NCI-H345 treated with DMSO at 0.1 percent for 48 hours (cell line): ENCODE data around the gene PHRF1.

Experiments used
- DNase-seq: peaks from one replicate; lab custom pipeline; 2025; ENCODE audit not compliant: unreplicated experiment; lab: John Stamatoyannopoulos, UW

PHRF1 gene

DNA sequence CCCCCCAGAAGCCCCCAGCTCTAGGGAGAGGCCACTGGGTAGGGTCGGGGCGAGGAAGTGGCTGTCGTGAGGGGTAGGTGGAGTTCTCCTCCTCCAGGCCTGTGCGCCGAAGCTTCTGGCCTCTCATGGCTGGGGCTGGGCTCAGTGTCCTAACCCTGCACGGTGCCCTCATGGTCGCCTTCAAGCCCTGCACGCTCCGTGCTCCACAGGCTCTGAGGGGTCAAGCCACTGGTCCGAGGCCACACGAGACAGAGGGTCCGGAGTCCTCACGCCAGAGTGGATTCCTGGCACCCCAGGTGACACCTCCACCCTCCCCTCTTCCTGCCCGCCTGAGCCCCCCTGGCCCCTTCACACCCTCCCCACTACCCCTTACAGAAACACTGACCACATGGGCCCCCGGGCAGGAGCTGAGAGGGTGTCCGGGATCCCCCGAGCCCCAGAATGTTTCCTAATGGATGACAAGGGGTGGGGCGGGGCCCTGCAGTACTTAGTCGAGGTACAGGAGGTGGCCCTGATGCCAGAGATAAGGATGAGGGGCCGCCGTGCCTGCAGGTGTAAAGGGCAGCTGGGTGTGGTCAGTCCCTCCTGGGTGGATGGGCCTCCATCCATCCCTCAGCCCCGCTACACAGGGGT lies 49.5 kb downstream of the PHRF1 start:
- no peak for DNase-seq

DNA sequence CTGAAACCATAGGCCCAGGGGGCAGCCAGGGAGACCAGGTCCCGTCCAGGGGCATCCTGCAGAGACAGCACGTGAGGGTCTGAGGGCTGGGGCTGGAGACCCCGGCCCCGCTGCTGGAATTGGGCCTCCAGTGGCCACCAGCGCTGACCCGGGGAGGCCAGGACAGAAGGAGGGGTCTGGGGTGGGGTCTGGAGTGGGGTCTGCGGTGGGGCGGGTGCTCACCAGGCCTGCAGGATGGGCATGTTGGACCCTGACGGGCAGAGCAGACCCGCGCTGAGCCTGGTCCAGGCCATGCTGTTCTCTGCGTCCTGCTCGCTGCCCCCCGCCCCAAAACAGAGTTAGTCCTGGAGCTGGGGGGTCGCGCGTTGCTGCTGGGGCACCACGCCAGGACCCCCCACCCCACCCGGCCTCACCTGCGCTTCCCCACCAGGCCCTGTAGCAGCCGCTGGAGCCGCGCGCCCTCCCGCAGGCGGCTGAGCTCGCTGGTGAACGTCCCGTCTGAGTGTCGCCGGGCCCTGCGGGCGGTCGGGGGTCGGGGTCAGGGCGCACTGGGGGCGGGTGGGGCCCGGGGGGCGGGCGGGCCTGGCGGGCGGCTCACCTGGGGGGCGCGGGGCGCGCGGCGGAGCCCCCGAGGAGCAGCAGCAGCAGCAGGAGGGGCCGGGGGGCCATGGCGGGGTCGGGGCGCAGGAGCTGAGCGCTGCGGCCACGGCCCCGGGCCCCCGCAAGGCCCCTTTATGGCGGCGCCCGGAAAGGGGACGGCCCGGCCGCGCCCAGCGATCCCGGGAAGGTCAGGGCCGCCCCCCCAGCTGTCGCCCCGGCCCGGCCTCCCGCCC lies 50.4 kb downstream of the PHRF1 start, which contains the start of gene SCT:
Gene SCT, minus strand, starts transcription at position 707 of the 833 bp plus-strand sequence. Its CDS starts 38 bp downstream, at position 669.
- no peak for DNase-seq

DNA sequence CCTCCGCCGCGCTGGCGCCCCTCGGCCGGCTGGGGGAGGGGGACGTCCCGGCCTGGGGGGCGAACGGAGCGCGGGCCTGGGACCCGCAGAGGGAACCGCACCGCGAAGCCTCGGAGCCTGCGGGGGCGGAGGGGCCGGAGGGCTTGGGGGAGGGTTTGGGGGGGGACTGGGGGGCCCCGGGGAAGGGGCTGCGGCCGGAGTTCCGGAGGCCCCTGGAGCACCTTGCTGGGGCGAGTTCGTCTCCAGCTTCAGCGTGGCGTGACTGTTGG lies 51.0 kb downstream of the PHRF1 start:
- no peak for DNase-seq

DNA sequence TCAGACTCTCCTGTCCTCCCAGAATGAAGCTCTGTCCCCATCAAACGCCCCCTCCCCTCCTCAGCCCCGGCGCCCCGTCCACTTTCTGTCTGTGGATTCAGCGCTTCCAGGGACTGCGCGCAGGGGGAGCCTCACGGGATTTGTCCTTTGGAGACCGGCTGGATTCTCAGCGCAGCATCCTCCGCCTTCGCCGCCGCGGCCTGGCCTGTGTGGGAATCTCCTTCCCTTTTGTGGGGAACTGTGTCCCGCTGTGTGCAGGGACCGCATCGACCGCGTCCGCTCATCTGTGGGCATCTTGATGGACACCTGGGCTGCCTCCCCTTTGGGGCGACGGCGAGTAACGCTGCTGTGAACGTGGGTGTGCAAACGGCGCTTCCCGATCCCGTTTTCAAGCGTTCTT lies 51.8 kb downstream of the PHRF1 start:
- DNase-seq, result no peak

DNA sequence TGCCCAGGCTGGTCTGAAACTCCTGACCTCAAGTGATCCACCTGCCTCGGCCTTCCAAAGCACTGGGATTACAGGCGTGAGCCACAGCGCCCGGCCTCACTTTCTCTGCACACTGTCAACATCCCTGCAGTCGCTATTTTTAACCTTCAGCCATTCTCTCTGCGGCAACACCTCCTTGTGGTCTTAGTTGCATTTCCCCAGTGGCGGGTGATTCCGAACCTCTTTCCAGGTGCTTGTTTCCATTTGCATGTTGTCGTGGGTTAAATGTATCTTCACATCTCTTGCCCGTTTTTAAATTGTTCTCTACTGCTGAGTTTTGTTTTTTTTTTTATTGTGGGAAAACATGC lies 52.9 kb downstream of the PHRF1 start:
- DNase-seq, result no peak

DNA sequence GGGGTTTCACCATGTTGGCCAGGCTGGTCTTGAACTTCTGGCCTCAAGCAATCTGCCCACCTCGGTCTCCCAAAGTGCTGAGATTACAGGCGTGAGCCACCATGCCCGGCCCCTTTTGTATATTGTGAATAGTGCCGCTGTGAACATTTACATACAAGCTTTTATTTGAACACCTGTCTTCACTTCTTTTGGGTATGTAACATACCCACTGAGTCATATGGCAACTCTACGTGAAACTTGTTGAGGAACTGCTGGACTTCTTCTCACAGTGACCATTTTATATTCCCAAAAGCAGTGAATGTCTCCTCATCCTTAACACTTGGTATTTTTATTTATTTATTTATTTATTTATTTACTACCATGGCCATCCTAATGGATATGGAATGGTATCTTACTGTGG lies 54.6 kb downstream of the PHRF1 start:
- no peak for DNase-seq

DNA sequence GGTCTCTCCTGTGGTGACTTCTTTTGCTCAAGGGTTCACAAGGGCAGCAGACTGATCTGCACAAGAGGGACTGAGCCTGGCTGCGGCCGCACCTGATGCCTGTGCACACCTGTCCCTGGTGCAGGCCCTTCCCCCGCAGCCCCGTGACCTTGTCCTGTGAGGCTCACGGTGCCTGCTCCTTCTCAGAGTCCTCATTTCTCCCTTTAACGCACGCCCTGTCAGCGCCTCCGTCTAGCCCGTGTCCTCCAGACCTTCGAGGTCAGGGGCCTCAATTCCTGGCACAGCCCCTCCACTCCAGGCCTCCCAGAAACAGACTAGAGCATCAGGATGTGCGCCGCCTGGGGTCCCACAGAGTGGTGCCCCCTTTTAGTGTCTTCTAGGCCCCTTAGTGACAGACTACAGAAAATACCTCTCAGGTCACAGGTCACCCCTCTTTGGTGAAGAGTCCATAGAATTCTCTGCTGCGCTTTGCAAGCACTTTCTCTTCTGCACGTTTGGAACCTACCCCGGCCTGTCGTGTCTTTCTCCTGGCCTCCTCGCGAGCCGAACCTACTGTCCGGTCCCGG lies 59.8 kb downstream of the PHRF1 start:
- DNase-seq, result no peak

DNA sequence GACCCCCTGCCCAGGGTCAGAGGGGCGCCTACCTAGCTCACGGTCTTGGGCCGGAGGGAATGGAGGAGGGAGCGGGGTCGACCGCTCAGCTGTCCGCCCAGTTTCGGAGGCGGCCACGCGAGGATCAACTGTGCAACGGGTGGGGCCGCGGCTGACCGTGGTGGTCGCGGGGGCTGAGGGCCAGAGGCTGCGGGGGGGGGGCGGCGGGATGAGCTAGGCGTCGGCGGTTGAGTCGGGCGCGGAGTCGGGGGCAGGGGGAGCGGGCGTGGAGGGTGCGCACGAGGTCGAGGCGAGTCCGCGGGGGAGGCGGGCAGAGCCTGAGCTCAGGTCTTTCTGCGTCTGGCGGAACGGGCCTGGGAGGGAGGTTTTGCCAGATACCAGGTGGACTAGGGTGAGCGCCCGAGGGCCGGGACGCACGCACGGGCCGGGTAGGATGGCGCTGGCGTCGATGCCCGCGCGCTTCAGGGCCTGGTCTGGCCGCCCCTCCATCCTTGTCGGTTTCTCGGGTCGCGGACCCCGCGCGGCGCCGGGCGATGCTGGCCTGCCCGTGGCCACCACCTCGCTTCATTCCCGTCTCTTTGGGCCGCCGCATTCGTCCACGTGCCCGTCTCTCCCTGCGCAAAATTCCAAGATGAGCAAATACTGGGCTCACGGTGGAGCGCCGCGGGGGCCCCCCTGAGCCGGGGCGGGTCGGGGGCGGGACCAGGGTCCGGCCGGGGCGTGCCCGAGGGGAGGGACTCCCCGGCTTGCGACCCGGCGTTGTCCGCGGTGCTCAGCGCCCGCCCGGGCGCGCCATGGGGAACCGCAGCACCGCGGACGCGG lies 60.5 kb downstream of the PHRF1 start, which contains the start of gene DRD4:
Gene DRD4, plus strand, starts transcription at position 759 of the 822 bp plus-strand sequence. Its CDS starts 36 bp downstream, at position 795.
- DNase-seq, result no peak

DNA sequence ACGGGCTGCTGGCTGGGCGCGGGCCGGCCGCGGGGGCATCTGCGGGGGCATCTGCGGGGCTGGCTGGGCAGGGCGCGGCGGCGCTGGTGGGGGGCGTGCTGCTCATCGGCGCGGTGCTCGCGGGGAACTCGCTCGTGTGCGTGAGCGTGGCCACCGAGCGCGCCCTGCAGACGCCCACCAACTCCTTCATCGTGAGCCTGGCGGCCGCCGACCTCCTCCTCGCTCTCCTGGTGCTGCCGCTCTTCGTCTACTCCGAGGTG lies 61.0 kb downstream of the PHRF1 start:
- no peak for DNase-seq

DNA sequence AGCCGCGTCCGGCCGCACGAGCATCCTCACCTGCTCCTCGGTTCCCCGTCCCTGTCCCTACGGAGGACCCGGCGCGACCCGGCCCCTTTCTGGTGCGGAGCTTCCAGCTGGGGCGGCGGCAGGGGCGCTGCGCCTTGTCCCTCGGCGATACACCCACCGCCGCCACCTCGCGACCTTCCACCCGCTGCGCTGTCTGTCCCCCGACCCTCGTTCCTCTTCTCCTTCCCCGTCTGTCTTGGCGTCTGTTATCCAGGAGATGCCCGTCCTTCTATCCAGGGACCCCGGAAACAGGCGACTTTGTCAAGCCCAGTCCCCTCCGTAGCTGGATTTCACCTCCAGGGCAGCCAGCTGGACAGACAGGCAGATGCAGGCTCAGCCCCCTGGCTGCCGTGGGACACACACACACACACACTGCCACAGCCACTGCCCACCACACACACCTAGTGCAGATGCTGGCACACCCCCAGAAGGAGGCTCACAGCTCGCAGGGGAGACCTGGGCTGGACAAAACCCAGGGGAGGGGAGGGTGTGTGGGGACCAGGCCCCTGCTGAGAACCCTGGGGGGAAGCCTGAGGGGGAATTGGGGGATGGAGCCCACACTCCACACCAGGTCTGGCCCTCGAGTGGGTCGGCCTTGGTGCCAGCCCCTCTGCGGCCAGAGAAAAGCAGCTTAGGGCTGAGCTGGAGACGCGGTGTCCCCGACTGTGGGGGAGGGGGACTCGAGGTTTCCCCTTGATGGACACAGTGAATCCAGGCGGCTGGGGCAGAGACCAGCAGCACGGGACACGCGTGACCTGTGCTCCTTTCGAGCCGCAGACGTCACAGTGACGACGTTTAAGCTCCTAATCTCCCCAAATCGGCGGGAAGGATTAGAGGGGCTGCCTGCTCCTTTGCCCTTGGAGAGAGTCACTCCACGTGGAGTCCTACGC lies 61.6 kb downstream of the PHRF1 start:
- DNase-seq, result no peak

DNA sequence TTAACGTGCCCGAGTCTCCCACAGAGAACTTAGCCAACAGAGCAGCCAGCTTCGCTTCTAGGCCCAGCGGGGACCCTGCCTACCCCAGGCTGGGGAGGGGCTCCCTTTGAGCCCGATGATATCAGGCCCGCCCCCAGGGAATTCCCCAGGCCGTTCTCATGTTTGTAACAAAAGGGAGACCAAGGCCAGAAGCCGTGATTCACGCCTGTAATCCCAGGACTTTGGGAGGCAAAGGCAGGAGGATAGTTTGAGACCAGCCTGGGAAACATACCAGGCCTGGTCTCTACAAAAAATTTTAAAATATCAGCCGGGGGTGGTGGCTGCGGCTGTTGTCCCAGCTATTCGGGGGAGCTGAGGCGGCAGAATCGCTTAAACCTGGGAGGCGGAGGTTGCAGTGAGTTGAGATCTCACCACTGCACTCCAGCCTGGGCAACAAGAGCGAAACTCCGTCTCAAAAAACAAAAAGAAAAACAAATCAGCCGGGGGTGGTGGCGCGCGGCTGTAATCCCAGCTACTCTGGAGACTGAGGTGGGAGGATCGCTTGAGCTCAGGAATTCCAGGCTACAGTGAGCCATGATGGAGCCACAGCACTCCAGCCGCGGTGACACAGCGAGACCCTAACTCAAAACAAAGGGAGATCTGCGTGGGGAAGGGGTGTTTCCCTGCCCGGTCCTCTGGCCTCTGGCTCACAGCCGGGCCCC lies 62.5 kb downstream of the PHRF1 start:
- no peak for DNase-seq

DNA sequence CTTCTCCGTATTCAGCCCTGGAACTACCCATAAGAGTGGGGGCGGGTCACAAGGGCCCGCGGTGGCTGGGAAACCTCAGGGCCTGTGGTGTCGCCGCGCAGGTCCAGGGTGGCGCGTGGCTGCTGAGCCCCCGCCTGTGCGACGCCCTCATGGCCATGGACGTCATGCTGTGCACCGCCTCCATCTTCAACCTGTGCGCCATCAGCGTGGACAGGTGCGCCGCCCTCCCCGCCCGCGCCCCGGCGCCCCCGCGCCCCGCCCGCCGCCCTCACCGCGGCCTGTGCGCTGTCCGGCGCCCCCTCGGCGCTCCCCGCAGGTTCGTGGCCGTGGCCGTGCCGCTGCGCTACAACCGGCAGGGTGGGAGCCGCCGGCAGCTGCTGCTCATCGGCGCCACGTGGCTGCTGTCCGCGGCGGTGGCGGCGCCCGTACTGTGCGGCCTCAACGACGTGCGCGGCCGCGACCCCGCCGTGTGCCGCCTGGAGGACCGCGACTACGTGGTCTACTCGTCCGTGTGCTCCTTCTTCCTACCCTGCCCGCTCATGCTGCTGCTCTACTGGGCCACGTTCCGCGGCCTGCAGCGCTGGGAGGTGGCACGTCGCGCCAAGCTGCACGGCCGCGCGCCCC lies 63.2 kb downstream of the PHRF1 start:
- DNase-seq, result no peak

DNA sequence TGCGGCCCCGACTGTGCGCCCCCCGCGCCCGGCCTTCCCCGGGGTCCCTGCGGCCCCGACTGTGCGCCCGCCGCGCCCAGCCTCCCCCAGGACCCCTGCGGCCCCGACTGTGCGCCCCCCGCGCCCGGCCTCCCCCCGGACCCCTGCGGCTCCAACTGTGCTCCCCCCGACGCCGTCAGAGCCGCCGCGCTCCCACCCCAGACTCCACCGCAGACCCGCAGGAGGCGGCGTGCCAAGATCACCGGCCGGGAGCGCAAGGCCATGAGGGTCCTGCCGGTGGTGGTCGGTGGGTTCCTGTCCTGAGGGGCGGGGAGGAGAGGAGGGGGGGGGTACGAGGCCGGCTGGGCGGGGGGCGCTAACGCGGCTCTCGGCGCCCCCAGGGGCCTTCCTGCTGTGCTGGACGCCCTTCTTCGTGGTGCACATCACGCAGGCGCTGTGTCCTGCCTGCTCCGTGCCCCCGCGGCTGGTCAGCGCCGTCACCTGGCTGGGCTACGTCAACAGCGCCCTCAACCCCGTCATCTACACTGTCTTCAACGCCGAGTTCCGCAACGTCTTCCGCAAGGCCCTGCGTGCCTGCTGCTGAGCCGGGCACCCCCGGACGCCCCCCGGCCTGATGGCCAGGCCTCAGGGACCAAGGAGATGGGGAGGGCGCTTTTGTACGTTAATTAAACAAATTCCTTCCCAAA lies 63.9 kb downstream of the PHRF1 start:
- DNase-seq, result no peak

DNA sequence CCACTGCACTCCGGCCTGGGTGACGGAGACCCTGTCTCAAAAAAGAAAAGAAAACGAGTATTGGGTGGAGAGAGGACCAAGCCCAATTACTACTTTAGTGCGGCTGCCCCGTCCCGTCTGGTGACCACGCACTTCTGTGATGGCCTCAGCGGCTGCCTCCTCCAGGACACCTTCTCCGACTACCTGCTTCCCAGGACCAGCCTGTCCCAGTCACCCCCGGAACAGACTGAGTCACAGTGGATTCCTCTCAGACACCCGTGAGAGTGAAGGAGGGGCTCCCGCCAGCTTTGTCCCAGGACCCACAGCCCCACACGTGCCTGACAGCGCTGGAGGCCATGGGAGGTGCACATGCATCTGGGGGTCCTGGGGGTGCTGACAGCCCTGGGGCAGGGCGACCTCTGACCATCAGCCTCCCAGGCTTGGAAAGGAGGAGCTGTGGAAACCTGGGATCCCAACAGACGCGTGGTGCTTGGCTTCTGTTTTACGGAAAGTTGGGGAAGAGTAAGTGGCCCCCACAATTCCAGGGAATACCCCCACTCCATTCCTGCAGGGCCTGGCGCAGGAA lies 65.6 kb downstream of the PHRF1 start:
- no peak for DNase-seq

DNA sequence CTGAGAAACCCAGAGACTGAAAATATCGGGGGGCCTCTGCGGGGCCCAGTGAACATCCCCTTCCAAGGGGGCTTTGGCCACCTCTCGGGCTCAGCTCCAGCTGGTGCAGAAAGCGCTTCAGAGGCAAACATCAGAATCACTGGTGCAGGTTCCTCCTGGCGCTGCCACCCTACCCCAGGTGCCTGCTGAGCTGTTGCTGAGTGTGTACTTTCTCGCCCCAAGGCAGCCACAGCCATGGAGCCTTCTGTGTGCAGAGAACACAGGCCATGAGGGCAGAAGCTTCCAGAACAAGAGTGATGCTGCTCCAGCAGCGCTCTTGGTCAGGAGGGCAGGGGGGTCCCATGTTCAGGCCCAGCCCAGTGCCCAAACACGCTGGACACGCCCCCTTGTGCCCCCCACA lies 67.1 kb downstream of the PHRF1 start:
- no peak for DNase-seq

DNA sequence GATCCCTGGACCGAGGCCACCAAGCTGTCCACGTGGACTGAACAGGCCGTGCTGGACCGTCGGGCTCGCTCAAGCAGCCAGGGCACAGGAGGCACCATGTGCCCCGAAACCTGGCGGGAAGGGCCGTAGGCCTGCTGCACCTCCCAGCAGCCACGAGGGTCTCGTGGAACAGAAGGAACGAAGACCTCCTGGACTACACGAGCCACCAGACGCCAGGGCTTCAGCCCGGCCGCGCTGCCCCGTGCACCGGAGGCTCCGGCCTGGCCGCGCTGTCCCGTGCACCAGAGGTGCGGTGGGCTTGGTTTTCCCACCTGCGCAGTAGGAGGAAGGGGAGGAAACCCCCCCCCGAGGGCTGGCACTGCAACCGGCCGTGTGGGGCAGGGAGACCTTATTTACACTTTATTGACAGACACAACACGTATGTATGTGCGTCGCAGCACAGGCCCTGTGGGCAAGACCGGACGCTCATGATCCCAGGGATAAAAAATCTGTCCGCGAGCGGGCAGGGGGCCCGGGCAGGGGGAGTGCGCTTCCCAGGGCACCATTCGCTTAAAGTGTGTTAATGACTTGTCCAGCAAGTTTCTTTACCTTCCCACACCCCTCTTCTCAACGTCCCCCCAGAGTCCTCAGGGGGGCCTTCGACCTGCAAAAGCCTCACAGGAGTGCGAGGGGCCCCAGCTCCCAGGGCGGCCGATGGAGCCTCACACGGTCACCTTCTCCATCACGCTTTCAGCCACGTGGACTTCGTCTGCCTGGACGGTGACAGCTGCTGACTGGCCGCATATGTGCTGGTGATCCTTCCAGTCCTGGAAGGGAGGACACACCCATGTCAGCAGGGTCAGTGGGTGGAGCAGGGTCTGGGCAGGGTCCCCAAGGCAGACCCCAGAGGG lies 67.8 kb downstream of the PHRF1 start:
- DNase-seq, result no peak

DNA sequence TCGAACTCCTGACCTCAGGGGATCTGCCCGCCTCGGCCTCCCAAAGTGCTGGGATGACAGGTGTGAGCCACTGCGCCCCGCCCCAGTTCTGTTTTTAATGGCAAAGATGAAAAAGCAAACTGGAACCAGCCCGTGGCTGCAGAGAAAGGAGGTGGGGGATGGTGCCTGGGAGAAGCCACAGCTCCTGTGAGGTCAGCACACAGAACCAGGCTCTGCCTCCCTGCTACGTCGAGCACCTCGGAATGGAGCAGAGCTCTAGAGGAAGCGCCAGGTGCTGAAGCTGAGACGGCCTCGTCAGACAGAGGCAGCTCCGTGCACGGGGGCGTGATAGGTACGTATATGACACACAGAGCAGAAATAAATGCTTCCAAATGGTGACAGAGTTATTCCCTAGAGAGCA lies 69.3 kb downstream of the PHRF1 start:
- no peak for DNase-seq

DNA sequence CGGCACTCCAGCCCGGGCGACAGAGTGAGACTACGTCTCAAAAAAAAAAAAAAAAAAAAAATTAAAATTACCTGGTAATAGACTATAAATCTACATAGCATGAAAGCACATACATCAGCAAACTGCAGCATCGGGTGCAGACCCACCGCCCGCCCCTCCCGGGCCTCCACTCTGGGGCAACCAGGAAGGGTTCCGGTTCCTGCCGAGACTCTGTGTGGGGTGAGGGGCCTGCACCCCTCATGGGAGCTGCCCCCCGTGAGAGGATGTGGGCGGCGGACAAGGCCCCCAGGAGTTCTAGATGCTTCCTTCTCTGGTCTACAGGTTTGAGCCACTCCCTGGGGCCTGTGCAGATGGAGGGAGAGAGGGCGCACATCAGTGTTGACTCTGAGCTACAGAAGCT lies 69.9 kb downstream of the PHRF1 start:
- no peak for DNase-seq
